ENCODE measurements around the gene IGF1R.

GRCh38 chr15:98959640-98960007, 311.3 kb downstream of the IGF1R start:
- no peak for TF ChIP-seq CTCF (conservative IDR thresholded peaks at IDR 0.05)
- TF ChIP-seq EZH2 (IDR thresholded peaks at IDR 0.05; ENCODE audit: low read depth), result no peak
